ENCODE measurements around the gene TENM4. TPM values are rescaled to one million over a fixed set of nuclear protein-coding genes. Genes with fewer than 3 reads are reported as not detected.

TENM4 gene
- total RNA-seq, 1 donor from 2014 or later, result 50.7 TPM

- TF ChIP-seq CTCF (IDR thresholded peaks at IDR 0.05; ENCODE audit: partially characterized antibody, unreplicated experiment), result no peak
- Mint-ChIP-seq H3K9me3 (ENCODE audit: unreplicated experiment) (peaks cover 5% of the 10 kb centered on the region), H3K4me3 (ENCODE audit: unreplicated experiment) (no peak overlapping the region), H3K36me3 (ENCODE audit: unreplicated experiment) (no peaks in the 10 kb centered on the region), H3K4me1 (ENCODE audit: low read depth, unreplicated experiment) (no peaks in the 10 kb centered on the region), H3K27ac (ENCODE audit: unreplicated experiment) (no peak overlapping the region), H3K27me3 (ENCODE audit: unreplicated experiment) (peaks cover 3% of the 10 kb centered on the region)
- no peak for DNase-seq
These were observed 744.7 kb downstream of the TENM4 start for GRCh38 chr11:78696177-78696576.

DNA sequence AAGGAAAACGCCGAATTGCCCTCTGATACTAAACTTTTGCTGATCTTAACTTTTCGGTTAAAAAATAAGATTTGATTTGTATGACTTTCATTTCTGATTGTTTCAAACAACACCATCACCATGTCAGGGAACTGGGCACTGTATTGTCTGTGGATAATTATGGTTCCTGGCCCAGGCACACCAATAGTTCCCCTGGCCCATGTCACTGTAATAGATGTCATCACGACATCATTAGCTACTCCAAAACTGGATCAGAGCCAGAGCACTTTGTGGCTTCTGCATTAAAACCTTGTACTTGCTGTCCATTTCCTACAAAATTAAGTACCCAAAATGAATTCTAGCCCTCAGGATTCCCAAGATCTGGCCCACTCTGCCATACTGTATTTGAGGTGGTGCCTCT is 746.7 kb downstream of the TENM4 start:
- H3K27ac Mint-ChIP-seq (ENCODE audit: unreplicated experiment), result no peak overlapping the region
- DNase-seq, result no peak
- no peak overlapping the region for H3K4me3 Mint-ChIP-seq (ENCODE audit: unreplicated experiment)
- peaks cover 5% of the 10 kb centered on the region for H3K9me3 Mint-ChIP-seq (ENCODE audit: unreplicated experiment)
- peaks cover 2% of the 10 kb centered on the region for H3K4me1 Mint-ChIP-seq (ENCODE audit: low read depth, unreplicated experiment)
- H3K36me3 Mint-ChIP-seq (ENCODE audit: unreplicated experiment), result no peaks in the 10 kb centered on the region
- H3K27me3 Mint-ChIP-seq (ENCODE audit: unreplicated experiment), result peaks cover 3% of the 10 kb centered on the region
- TF ChIP-seq CTCF (IDR thresholded peaks at IDR 0.05; ENCODE audit: partially characterized antibody, unreplicated experiment), result no peak

GRCh38 chr11:78691215-78691614 is 749.6 kb downstream of the TENM4 start:
- no peak for TF ChIP-seq CTCF (IDR thresholded peaks at IDR 0.05; ENCODE audit: partially characterized antibody, unreplicated experiment)
- DNase-seq, result no peak
- Mint-ChIP-seq H3K4me3 (ENCODE audit: unreplicated experiment) (no peak overlapping the region), H3K9me3 (ENCODE audit: unreplicated experiment) (no peaks in the 10 kb centered on the region), H3K27me3 (ENCODE audit: unreplicated experiment) (peaks cover 3% of the 10 kb centered on the region), H3K27ac (ENCODE audit: unreplicated experiment) (no peak overlapping the region), H3K4me1 (ENCODE audit: low read depth, unreplicated experiment) (peaks cover 2% of the 10 kb centered on the region), H3K36me3 (ENCODE audit: unreplicated experiment) (no peaks in the 10 kb centered on the region)

GRCh38 chr11:78690352-78690987 is 750.4 kb downstream of the TENM4 start:
- Mint-ChIP-seq H3K4me1 (ENCODE audit: low read depth, unreplicated experiment) (peaks cover 2% of the 10 kb centered on the region), H3K27me3 (ENCODE audit: unreplicated experiment) (peaks cover 3% of the 10 kb centered on the region), H3K4me3 (ENCODE audit: unreplicated experiment) (no peak overlapping the region), H3K36me3 (ENCODE audit: unreplicated experiment) (no peaks in the 10 kb centered on the region), H3K27ac (ENCODE audit: unreplicated experiment) (no peak overlapping the region), H3K9me3 (ENCODE audit: unreplicated experiment) (no peaks in the 10 kb centered on the region)
- TF ChIP-seq CTCF (IDR thresholded peaks at IDR 0.05; ENCODE audit: partially characterized antibody, unreplicated experiment), result no peak
- DNase-seq, result no peak

DNA sequence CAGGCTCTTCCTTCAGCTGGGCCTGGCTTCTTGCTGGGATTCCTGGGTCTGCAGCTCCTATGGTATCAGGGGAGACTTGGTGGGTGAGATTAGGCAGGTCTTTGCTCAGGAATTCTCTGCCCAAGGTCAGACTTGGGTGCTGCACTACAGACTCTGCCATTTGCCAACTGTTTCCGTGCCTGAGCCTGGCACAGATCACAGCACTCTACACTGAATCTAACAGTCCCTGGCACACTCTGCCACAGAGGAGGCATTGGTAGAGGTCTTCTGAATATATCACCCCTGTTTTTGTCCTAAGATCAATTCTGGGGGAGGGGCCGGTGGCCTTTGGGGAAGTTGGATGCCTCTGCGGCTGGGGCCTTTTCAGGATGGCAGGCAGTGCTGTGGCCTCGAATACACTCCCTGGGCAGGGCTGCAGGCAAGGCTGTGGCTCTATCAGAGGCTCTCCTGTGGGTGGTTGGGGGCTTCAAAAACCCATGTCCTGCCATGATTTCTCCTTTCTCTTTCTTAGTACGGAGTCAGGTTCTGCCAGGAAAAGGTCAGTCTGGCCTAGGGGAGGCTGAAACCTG is 751.2 kb downstream of the TENM4 start:
- H3K36me3 Mint-ChIP-seq (ENCODE audit: unreplicated experiment), result no peaks in the 10 kb centered on the region
- no peaks in the 10 kb centered on the region for H3K9me3 Mint-ChIP-seq (ENCODE audit: unreplicated experiment)
- H3K4me1 Mint-ChIP-seq (ENCODE audit: low read depth, unreplicated experiment), result peaks cover 2% of the 10 kb centered on the region
- TF ChIP-seq CTCF (IDR thresholded peaks at IDR 0.05; ENCODE audit: partially characterized antibody, unreplicated experiment), result no peak
- H3K4me3 Mint-ChIP-seq (ENCODE audit: unreplicated experiment), result no peak overlapping the region
- no peak overlapping the region for H3K27ac Mint-ChIP-seq (ENCODE audit: unreplicated experiment)
- DNase-seq, result no peak
- peaks cover 3% of the 10 kb centered on the region for H3K27me3 Mint-ChIP-seq (ENCODE audit: unreplicated experiment)
